GM18870 (cell line): ENCODE data around the gene CUEDC1.
A peak's percentile ranks its signal among the peaks of the same experiment; 100 is the strongest.
"Not testable (repeated sequence)": the region's sequence is repeated elsewhere in the genome, so short reads cannot be mapped to it uniquely, and the experiment has no call there.

Source experiments
- ATAC-seq: cut with Tn5 transposase; IDR thresholded peaks from one replicate; pipeline ENCODE4 v1.9.1; 2021; ENCODE audit warnings: moderate library complexity; ENCODE audit not compliant: unreplicated experiment

CUEDC1 gene

DNA sequence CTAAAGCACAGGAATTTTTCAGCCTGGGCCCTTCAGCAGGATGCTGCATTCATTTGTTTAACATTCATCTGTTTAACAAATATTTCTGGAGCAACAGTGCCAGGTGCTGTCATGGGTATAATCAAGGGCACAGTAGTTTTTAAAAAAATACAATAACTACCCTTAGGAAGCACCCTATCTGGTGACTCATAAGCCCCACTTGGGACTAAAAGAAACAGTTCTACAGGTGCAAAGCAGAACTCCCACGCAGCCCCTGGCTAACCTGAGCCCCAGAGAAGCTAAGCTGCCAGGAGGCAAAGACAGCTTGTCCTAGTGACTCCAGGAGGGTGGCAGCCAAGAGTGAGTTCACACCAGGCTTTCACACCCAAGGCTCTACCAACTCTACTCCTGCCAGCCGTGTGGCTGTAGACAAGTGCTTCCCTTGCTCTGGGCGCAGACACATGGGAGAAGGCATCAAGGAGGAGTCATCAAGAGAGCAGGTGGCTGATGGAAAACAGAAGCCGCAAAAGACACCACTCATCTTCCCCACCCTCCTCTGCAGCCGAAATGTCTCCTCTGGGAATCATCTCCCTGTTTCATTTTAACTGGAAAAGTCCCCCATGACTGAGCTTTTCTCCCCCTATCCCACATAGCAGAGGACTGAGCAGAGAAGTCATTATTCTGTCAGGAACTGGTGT lies 14.4 kb downstream of the CUEDC1 start:
- ATAC-seq: no peak

DNA sequence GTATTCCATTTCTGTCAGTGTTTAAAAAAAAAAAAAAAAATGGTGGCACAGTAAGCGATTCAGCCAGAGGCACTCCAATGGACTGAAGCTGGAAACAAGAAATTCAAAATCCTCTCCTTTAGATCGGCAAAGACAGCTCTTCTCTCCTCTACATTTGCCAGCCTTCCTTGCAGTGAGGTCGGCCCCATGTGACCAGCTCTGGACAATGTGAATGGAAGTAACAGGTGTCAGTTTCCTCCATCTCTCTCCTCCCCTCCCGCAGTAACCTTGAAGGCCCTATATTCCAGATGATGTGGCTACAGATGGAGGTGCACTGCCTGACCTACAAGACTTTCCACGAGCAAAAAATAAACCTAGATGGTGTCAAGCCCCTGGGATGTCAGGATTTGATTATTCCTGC lies 15.0 kb downstream of the CUEDC1 start:
- ATAC-seq: no peak

GRCh38 chr17:57939797-57940196 lies 15.4 kb downstream of the CUEDC1 start:
- ATAC-seq: peak; percentile 44

- no peak for ATAC-seq
These were observed 17.1 kb downstream of the CUEDC1 start for GRCh38 chr17:57938061-57938502.

DNA sequence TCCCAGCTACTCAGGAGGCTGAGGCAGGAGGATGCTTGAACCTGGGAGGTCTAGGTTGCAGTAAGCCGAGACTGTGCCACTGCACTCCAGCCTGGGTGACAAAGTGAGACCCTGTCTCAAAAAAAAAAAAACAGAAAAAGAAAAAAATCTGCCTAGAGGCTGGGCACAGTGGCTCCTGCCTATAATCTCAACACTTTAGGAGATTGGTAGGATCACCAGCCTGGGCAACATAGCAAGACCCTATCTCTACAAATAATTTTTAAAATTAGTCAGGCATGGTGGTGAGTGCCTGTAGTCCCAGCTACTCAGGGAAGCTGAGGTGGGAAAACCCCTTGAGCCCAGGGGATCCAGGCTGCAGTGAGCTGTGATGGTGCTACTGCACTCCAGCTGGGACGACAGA lies 17.7 kb downstream of the CUEDC1 start:
- no peak for ATAC-seq

GRCh38 chr17:57935833-57936807 lies 19.1 kb downstream of the CUEDC1 start:
- no peak for ATAC-seq

- ATAC-seq: no peak
These were observed 23.6 kb downstream of the CUEDC1 start for GRCh38 chr17:57931488-57932137.

GRCh38 chr17:57930239-57930638 lies 25.0 kb downstream of the CUEDC1 start:
- no peak for ATAC-seq

DNA sequence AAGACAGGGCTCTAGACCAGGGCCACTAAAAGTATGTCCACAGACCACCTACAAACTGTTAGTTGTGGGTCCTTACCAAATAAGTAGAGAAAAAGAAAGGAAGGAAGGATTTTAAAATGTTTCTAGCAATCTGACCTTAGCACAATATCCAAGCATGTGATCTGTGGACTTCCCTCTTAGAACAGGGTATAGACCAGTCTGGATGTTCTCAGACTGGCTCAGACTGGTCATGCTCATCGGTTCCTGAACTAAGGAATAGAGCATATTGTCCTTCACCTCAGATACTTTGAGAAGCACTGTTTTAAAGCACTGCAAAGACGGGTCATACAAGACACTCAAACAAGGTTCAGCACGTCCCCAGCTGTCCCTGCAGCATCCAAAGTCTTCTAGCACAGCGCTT lies 25.8 kb downstream of the CUEDC1 start:
- ATAC-seq: no peak

- no peak for ATAC-seq
These were observed 26.3 kb downstream of the CUEDC1 start for GRCh38 chr17:57928928-57929327.

DNA sequence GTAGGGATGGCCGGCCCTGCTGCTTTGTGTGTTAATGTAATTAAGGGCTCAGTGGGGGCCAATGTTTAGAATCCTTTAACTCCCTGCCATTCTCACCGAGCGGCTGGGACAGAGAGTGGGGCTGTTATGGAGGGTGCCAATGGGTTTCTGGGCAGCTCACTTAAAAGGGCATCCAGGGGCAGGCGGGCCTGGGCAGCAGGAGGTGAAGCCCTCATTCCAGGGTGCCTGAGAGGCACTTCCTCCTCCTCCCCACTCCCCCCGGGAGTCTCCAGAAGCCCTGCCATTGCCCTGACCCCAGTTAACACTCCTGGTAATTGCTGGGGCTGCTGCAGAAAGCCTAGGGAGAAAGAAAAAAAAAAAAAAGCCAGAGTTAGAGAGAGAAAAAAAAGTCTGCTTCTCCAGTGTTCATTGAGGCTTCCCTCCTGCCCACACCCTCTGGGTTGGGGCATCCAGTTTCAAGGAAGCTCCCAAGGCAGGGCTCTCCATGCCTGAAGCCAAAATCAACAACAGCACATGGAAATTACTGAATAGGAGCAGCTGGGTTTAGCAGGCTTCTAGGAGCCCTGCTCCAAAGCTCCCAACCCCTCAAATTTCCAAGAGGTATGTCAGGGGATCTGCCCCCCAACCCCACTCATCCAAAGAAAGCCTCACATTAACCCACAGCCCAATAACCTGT lies 28.0 kb downstream of the CUEDC1 start:
- ATAC-seq: no peak

DNA sequence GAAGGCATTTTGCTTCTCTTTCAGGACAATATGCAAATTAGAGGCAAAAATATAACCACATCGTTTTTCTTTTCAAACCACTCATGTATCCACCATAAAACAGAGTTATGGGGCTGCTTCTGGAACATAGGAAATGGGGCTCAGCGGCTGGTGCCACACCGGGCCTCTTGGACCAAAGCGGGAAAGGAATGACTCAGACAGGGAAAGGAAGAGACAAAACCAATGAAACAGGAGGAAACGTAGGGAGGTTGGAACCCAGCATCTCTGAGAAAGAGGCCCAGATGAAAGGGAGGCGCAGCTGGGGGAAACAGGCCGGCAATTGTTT lies 28.5 kb downstream of the CUEDC1 start:
- ATAC-seq: no peak

GRCh38 chr17:57925361-57925990 lies 29.7 kb downstream of the CUEDC1 start:
- no peak for ATAC-seq

DNA sequence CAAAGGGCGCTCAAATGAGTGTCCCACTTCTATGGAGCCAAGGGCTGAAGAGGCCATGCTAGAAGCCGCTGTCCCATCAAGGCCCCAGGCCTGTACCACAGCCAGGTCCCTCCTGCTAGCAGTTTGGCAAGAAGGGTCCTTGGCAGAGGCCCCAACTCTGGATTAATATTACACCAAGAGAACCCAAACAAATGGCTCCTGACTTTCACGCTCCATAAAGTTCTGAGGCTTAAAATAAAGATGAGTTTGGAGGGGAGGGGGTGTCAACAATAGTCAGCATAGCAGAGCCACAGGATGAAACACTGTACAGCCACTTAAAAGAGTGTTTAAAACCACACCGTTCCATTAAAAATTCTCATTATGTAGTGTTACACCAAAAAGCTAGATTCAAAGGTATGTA lies 30.5 kb downstream of the CUEDC1 start:
- ATAC-seq: no peak

DNA sequence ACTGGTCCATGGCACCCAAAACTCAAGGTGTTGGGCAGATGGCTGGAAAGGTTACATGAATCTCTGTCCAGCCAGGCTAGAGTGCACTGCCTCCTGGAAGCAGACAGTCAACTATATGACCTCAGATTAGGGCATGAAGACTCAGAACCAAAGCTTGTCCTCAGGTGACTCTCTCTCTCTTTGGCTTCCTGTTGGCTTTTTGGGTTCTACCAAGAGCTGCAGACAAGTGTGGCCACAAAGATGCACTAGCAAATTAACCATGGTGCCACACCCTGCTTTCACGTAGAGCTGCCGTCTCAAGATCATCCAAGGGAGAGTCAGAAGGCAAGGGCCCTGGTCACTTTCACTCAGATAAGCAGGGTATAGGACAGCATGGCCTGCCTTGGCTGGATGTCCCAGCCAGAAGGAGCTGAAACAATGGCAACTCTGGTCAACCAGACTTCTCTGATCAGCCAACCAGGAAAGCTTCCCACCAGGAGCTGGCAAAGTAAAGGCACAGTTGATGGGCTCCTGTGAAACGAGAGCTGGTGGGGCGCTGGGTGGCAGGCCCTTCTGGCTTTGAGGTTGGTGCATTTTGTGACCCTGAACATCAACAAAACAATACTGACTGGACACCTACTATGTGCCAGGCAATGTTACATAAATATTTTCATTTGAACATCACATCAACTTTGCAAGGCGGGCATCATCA lies 31.9 kb downstream of the CUEDC1 start:
- no peak for ATAC-seq

- not testable (repeated sequence) for ATAC-seq
These were observed 32.5 kb downstream of the CUEDC1 start for GRCh38 chr17:57922745-57923144.

- ATAC-seq: no peak
These were observed 34.1 kb downstream of the CUEDC1 start for GRCh38 chr17:57920916-57921703.

DNA sequence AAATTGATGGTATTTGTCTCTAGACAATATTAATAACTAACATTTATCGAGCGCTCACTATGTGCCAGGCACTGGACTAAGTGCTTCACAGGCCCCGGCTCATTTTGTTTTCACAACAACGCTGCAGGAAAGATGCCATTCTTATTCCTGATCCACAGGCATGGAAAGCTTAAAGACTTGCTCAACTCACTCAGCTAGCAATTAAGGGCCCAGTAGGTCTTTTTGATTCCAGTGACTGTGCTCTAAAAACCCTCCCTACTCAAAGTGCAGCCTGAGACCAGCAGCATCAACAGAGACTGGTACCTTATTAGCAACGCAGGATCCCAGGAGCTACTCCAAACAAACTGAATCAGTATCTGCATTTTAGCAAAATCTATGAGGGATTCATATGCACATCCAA lies 35.3 kb downstream of the CUEDC1 start:
- ATAC-seq: no peak
